Retinal pigment epithelial cell (primary cell): Measurements from ENCODE around the gene NAV3.
"Not testable (repeated sequence)": the region's sequence is repeated elsewhere in the genome, so short reads cannot be mapped to it uniquely, and the experiment has no call there.

Source experiments
- DNase-seq: peaks from one replicate; pipeline ENCODE4 v3.0.0-alpha.2; 2010; ENCODE audit warnings: low read depth
- H3K4me3 ChIP-seq: 2 replicates; pipeline ENCODE4 v1.5.1; 2011; ENCODE audit warnings: mild to moderate bottlenecking, low read length, control low read depth, moderate library complexity
- CTCF ChIP-seq: conservative IDR thresholded peaks from 2 replicates; pipeline ENCODE4 v1.5.1; 2011; ENCODE audit warnings: low read depth, low read length, control low read depth, inconsistent platforms

Gene NAV3

GRCh38 chr12:78236264-78236663, 405.6 kb downstream of the NAV3 start:
- DNase-seq: no peak
- no peak for TF ChIP-seq CTCF
- no peak overlapping the region for H3K4me3 ChIP-seq

- no peak for DNase-seq
- TF ChIP-seq CTCF: no peak
- no peak overlapping the region for H3K4me3 ChIP-seq
Observed at GRCh38 chr12:78239544-78239943, 408.9 kb downstream of the NAV3 start.

GRCh38 chr12:78240827-78241226, 410.1 kb downstream of the NAV3 start:
- no peak overlapping the region for H3K4me3 ChIP-seq
- no peak for TF ChIP-seq CTCF
- no peak for DNase-seq

- no peak for DNase-seq
- no peak overlapping the region for H3K4me3 ChIP-seq
- TF ChIP-seq CTCF: no peak
Observed at GRCh38 chr12:78241446-78241845, 410.8 kb downstream of the NAV3 start.

GRCh38 chr12:78244916-78245507, 414.3 kb downstream of the NAV3 start:
- no peak overlapping the region for H3K4me3 ChIP-seq
- TF ChIP-seq CTCF: no peak
- no peak for DNase-seq

- TF ChIP-seq CTCF: no peak
Observed at GRCh38 chr12:78248321-78248720, 417.6 kb downstream of the NAV3 start.

GRCh38 chr12:78249578-78249977, 418.9 kb downstream of the NAV3 start:
- TF ChIP-seq CTCF: no peak
- H3K4me3 ChIP-seq: no peak overlapping the region
- no peak for DNase-seq

More at GRCh38 chr12:78248321-78248720, 417.6 kb downstream of the NAV3 start:
- no peak for DNase-seq
- no peak overlapping the region for H3K4me3 ChIP-seq

- H3K4me3 ChIP-seq, DNase-seq: not testable (repeated sequence)
Observed at GRCh38 chr12:78257662-78258061, 427.0 kb downstream of the NAV3 start.
